Lower leg skin (tissue), 4 donors: ENCODE measurements around the gene NOP9. TPM values are rescaled to one million over a fixed set of nuclear protein-coding genes. Genes with fewer than 3 reads are reported as not detected.

ENCODE experiments used
- DNase-seq, 2 donors: peaks; one replicate each; pipeline ENCODE4 v3.0.0-alpha.2; 2019; ENCODE audit warnings: low spot score in 2 of 2
- H3K4me3 ChIP-seq: fragments of 200-600 bp; sonication (generic); 2 replicates; pipeline ENCODE4 v1.5.1; 2017; ENCODE audit warnings: mild to moderate bottlenecking, low read depth; ENCODE audit not compliant: poor library complexity, severe bottlenecking
- POLR2A ChIP-seq, 2 donors: fragments of 450-650 bp; IDR thresholded peaks; one replicate each; pipeline ENCODE4 v1.6.1; 2016 to 2017; ENCODE audit warnings: antibody characterized with exemption in 2 of 2, mild to moderate bottlenecking in 1 of 2, moderate library complexity in 1 of 2
- WGBS, 2 donors: methylation state at CpG; one replicate each; pipeline ENCODE4 v1.1.5; 2018; 5-methylcytosine and 5-hydroxymethylcytosine counted together
- intact Hi-C: fragments of 100-400 bp; cut with DNase I; formaldehyde crosslinking; loops from one replicate; pipeline ENCODE4 v1.15.0; 2023; ENCODE audit warnings: low total_unique reads
- total RNA-seq, 4 donors: library from RNA; depleted of rRNA; stranded (reverse); fragments of >200 nt; gene quantifications; one replicate each; pipeline ENCODE4 v1.1.0, GENCODE V29; 2016
- TF ChIP-seq, protein P1 (sequence below), 3 donors: fragments of 450-650 bp; IDR thresholded peaks; one replicate each; pipeline ENCODE4 v1.5.1; 2016; ENCODE audit warnings: antibody characterized with exemption in 3 of 3, mild to moderate bottlenecking in 3 of 3, moderate library complexity in 2 of 3

Gene NOP9
- total RNA-seq, 4 donors from 2014 or later: 13.8 to 20.4 (median 17.6) TPM

DNA sequence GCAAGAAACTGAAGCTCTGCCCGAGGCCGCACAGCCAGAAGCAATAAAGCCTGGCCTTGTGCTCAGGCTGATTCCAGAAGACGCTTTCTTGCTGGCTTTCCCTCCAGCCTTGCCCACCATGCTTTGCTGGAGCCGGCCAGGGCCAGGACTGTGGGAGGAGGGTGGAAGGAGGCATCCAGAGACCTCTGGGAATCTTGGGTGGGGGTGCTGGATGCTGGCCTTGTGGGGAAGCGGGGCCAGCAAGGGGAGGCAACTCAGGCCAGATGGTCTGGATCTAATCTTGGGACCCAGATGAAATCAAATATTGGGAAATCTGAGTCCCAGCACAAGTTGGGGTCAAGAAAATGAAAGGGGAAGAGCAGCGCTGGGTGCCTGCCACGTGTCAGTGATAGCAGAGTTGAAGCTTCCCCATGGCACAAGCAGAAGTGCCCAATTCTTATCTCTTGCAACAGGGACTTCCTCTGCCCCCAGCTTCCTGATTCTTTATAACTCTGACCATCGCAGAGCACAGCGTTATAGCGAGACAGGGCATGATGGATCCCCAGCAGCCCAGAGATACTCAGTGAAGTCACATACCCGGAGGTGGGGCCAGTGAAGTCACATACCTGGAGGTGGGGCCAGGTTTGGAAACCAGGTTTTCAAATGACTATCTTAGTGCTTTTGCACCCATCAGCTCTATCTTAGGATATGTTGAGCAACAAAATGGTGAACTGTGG is 21.9 kb upstream of the NOP9 start:
- TF ChIP-seq POLR2A (IDR thresholded peaks at IDR 0.05): no peak
- TF ChIP-seq, protein P1, sequence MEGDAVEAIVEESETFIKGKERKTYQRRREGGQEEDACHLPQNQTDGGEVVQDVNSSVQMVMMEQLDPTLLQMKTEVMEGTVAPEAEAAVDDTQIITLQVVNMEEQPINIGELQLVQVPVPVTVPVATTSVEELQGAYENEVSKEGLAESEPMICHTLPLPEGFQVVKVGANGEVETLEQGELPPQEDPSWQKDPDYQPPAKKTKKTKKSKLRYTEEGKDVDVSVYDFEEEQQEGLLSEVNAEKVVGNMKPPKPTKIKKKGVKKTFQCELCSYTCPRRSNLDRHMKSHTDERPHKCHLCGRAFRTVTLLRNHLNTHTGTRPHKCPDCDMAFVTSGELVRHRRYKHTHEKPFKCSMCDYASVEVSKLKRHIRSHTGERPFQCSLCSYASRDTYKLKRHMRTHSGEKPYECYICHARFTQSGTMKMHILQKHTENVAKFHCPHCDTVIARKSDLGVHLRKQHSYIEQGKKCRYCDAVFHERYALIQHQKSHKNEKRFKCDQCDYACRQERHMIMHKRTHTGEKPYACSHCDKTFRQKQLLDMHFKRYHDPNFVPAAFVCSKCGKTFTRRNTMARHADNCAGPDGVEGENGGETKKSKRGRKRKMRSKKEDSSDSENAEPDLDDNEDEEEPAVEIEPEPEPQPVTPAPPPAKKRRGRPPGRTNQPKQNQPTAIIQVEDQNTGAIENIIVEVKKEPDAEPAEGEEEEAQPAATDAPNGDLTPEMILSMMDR (IDR thresholded peaks at IDR 0.05): no peak
- DNase-seq: peak in 1 of 2 donors; percentile 79
- 66 to 82% methylated on average over 11 of the region's 11 CpGs for WGBS, 2 donors
- no peak overlapping the region for H3K4me3 ChIP-seq
- intact Hi-C loops: no loop called here

DNA sequence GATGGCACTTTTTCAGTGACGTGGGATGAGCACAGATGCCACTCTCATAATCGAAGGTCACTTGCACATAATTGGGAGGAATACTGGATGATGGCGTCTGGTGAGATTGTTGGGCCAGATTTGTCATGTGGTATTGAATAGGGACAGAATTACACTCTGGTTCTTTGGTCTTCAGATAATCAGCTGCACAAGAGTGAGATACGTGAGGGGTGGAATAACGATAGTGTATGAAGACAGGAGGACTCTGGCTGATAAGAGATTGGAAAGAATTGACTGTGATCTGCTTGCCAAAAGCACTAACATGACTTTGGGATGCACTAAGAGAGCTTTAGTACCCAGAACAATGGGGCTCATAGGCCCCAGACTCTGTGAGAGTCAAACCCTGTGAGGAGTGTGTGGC is 21.2 kb upstream of the NOP9 start:
- 91 to 93% methylated on average over 5 of the region's 5 CpGs for WGBS, 2 donors

DNA sequence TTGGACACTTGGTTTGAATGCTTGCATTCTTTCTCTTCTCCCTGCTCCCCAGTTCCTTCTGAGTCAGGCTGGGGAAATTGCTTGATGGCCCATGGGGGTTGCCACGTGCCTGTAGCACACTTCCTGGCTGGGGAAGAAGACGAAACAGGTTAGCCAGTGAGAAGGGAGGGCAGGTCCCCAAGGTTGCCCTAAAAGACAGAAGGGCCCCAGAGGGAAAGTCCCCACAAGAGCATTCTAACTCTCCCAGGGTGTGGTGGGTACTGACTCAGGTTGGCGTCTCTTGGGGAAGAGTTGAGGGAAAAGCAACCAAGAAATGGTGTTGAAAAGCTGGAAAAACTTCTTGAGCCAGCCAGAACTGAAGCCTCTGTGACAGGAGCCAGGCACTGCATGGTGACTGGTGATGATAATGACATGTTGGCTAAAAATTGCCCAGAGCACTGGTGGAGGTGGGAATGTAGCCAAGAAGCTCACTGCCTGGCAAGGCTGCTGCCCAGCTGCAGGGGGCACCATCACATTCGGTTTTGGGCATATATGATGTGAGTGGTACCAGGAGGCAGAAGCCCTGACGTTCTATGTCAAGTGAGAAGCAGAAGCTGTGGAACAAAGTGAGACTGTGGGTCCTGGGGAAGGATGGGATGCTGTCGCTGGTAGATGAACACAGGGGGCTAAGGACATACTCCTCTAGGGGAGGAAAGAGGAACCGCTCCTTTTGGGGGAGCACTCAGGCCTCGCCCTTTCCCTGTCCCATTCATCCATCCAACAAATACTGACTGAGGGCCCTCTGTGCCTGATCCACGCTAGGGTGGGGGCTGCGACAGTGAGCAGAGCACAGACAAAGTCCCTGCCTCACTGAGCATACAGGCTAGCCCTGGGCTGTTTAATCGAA is 20.1 kb upstream of the NOP9 start:
- WGBS, 2 donors: 56 to 61% methylated on average over 11 of the region's 11 CpGs
- no peak for DNase-seq
- TF ChIP-seq, protein P1 (IDR thresholded peaks at IDR 0.05): no peak
- TF ChIP-seq POLR2A (IDR thresholded peaks at IDR 0.05): no peak
- H3K4me3 ChIP-seq: no peak overlapping the region
- intact Hi-C loops: no loop called here

More for the DNA sequence above, 21.2 kb upstream of the NOP9 start:
- TF ChIP-seq POLR2A (IDR thresholded peaks at IDR 0.05): no peak
- TF ChIP-seq, protein P1 (IDR thresholded peaks at IDR 0.05): no peak
- H3K4me3 ChIP-seq: no peak overlapping the region
- intact Hi-C loops: no loop called here
- no peak for DNase-seq

DNA sequence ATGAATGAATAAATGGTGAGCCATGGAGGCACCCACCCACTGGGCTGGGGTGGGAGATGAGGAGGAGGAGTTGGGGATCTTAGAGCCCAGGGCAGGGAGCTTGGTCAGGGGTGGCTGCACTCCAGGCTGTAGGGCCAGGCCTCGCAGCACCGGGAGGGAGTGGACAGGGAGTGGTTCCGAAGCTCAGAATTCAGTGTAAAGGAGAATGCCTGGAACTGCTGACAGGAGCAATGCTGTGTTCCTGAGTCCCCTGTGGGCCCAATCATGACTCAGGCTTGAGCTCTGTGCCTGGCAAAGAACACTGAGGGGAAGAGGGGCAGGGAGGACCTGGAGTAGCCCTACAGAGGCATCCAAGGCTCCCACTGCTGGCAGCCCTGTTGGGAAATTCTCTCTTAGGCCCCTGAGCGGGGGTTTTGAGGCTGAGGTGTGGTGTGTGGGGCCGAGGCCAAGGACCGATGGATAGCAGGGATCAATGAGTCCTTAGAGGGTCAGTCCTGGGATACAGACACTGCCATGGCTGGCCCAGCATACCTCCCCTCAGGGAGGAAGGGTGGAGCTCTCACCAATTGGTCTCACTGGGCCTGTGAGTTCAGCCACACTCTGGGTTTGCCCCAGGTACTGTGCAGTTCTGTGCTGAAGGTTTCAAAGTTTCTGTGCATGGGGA is 18.7 kb upstream of the NOP9 start:
- intact Hi-C loops: no loop called here
- WGBS, 2 donors: 63 to 73% methylated on average over 6 of the region's 6 CpGs
- no peak overlapping the region for H3K4me3 ChIP-seq
- DNase-seq: no peak
- no peak for TF ChIP-seq POLR2A (IDR thresholded peaks at IDR 0.05)
- TF ChIP-seq, protein P1 (IDR thresholded peaks at IDR 0.05): no peak

DNA sequence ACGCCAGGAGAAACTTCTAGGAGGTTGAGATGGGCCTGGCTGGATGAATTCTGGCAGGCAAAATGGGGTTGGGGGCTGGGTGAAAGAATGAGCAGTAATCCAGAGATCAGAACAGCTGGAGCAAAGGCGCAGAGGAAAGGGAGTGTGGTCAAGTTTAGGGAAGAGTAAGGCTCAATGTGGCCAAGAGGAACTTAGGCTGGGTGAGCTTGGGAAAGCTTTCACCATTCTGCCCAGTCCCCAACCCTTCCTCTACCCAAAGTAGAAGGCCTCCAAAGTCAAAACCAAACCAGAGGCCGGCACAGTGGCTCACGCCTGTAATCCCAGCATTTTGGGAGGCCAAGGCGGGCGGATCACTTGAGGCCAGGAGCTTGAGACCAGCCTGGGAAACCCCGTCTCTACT is 18.0 kb upstream of the NOP9 start:
- WGBS, 2 donors: 88 to 97% methylated on average over 7 of the region's 7 CpGs
- no peak overlapping the region for H3K4me3 ChIP-seq
- TF ChIP-seq, protein P1 (IDR thresholded peaks at IDR 0.05): no peak
- TF ChIP-seq POLR2A (IDR thresholded peaks at IDR 0.05): no peak
- intact Hi-C loops: no loop called here
- no peak for DNase-seq
